GM12878 (cell line): ENCODE data around the gene TSHZ1. TPM values are rescaled to one million over a fixed set of nuclear protein-coding genes. Genes with fewer than 3 reads are reported as not detected.

Source experiments
- ATAC-seq: fragments of 200-7000 bp; cut with Tn5 transposase; 3 replicates; pipeline ENCODE4 v1.9.1; 2020; ENCODE audit warnings: mild to moderate bottlenecking, moderate library complexity
- BruUV-seq: library from RNA; stranded (reverse); fragments of 400-500 nt; replicated peaks from 2 replicates; lab custom pipeline; 2021; lab: Mats Ljungman, UMichigan
- CTCF ChIA-PET: fragments of 300-600 bp; sonication (Branson Sonifier 250); formaldehyde crosslinking; extraction: SDS; loops from one replicate; lab custom pipeline; 2021; ENCODE audit warnings: inconsistent platforms; lab: Yijun Ruan, JAX
- POLR2A ChIA-PET: fragments of 350-600 bp; formaldehyde crosslinking; extraction: SDS; loops from one replicate; lab custom pipeline; 2021; ENCODE audit warnings: inconsistent platforms; lab: Charles Lee
- RAD21 ChIA-PET: fragments of 300-600 bp; sonication (Branson Sonifier 250); formaldehyde crosslinking; loops from one replicate; lab custom pipeline; 2023; ENCODE audit warnings: antibody characterized with exemption; ENCODE audit not compliant: unreplicated experiment; lab: Charles Lee
- SMC1A ChIA-PET: fragments of 300-600 bp; sonication (Branson Sonifier 250); formaldehyde crosslinking; loops from one replicate; lab custom pipeline; 2023; ENCODE audit not compliant: unreplicated experiment, uncharacterized antibody; lab: Charles Lee
- DNase-seq: peaks from one replicate; pipeline ENCODE4 v3.0.0-alpha.2; 2011; ENCODE audit warnings: low read depth, low spot score
- FAIRE-seq: peaks from 3 replicates; lab custom pipeline; 2011; peaks lifted over from hg19 to GRCh38; lab: Jason Lieb, UNC
- H2AFZ ChIP-seq: 2 replicates; pipeline ENCODE4 v1.6.0; 2011; ENCODE audit warnings: low read depth, low read length, control low read depth; ENCODE audit not compliant: control insufficient read depth
- H3K27ac ChIP-seq: 2 replicates; pipeline ENCODE4 v1.5.1; 2011; ENCODE audit warnings: control low read depth; ENCODE audit not compliant: control insufficient read depth, insufficient read depth
- H3K27me3 ChIP-seq, 2 experiments: replicated peaks in 1 of 2; 2 replicates each; pipeline versions ENCODE4 v1.6.0 to v1.6.1; 2011; ENCODE audit warnings: low read length in 1 of 2; ENCODE audit not compliant: control insufficient read depth in 2 of 2, insufficient read depth in 2 of 2
- H3K36me3 ChIP-seq, 2 experiments: 2 replicates each; pipeline ENCODE4 v1.5.1; 2011; ENCODE audit warnings: low read length in 1 of 2; ENCODE audit not compliant: control insufficient read depth in 2 of 2, insufficient read depth in 2 of 2
- H3K4me1 ChIP-seq: 2 replicates; pipeline ENCODE4 v1.6.1; 2011; ENCODE audit warnings: mild to moderate bottlenecking, low read length, moderate library complexity, mixed read lengths; ENCODE audit not compliant: control insufficient read depth, insufficient read depth
- H3K4me2 ChIP-seq: 2 replicates; pipeline ENCODE4 v1.6.0; 2011; ENCODE audit warnings: control low read depth; ENCODE audit not compliant: control insufficient read depth, insufficient read depth
- H3K4me3 ChIP-seq: fragments of 200-600 bp; sonication (generic); 2 replicates; pipeline ENCODE4 v1.5.1; 2016
- H3K79me2 ChIP-seq: 2 replicates; pipeline ENCODE4 v1.6.0; 2011; ENCODE audit warnings: low read length; ENCODE audit not compliant: control insufficient read depth, insufficient read depth
- H3K9ac ChIP-seq: 2 replicates; pipeline ENCODE4 v1.8.0; 2011; ENCODE audit warnings: low read length, control low read depth, mixed read lengths; ENCODE audit not compliant: control insufficient read depth, insufficient read depth
- H3K9me3 ChIP-seq: replicated peaks from 3 replicates; pipeline ENCODE4 v1.5.1; 2011; ENCODE audit warnings: mild to moderate bottlenecking, low read length; ENCODE audit not compliant: control insufficient read depth, insufficient read depth
- H4K20me1 ChIP-seq: 2 replicates; pipeline ENCODE4 v1.6.0; 2011; ENCODE audit not compliant: control insufficient read depth, insufficient read depth
- BMI1 ChIP-seq: fragments of 450-650 bp; IDR thresholded peaks from 2 replicates; pipeline ENCODE4 v1.6.1; 2016; ENCODE audit warnings: mild to moderate bottlenecking, moderate library complexity, borderline replicate concordance
- CHD1 ChIP-seq: IDR thresholded peaks from 2 replicates; pipeline ENCODE4 v1.6.1; 2012; ENCODE audit warnings: low read depth, low read length, improper control_type of control experiment
- E4F1 ChIP-seq: fragments of 450-650 bp; IDR thresholded peaks from 2 replicates; pipeline ENCODE4 v1.6.1; 2018; ENCODE audit warnings: borderline replicate concordance, mild to moderate bottlenecking; ENCODE audit not compliant: partially characterized antibody
- JUND ChIP-seq: IDR thresholded peaks from 2 replicates; pipeline ENCODE4 v1.6.1; 2012; ENCODE audit warnings: low read depth, mild to moderate bottlenecking, low read length, improper control_type of control experiment, moderate library complexity
- MTA3 ChIP-seq: IDR thresholded peaks from 2 replicates; pipeline ENCODE4 v1.6.1; 2012; ENCODE audit warnings: low read length, inconsistent platforms, borderline replicate concordance
- SIX5 ChIP-seq: IDR thresholded peaks from 2 replicates; pipeline ENCODE4 v1.6.1; 2011; ENCODE audit warnings: mild to moderate bottlenecking, low read depth, low read length, moderate library complexity; ENCODE audit not compliant: severe bottlenecking
- SMAD5 ChIP-seq: IDR thresholded peaks from 2 replicates; pipeline ENCODE4 v1.6.1; 2016; ENCODE audit warnings: antibody characterized with exemption, low read depth
- TBL1XR1 ChIP-seq: IDR thresholded peaks from 2 replicates; pipeline ENCODE4 v1.6.1; 2012; ENCODE audit warnings: low read depth, low read length, improper control_type of control experiment
- WGBS: methylation state at CpG from one replicate; pipeline ENCODE4 v1.1.6; 2016; ENCODE audit warnings: low lambda C conversion rate; ENCODE audit not compliant: insufficient replicate concordance, insufficient coverage; ENCODE audit errors: missing lambda C conversion rate; 5-methylcytosine and 5-hydroxymethylcytosine counted together
- in situ Hi-C: fragments of 300-500 bp; cut with MboI; formaldehyde crosslinking; loops from 9 replicates; pipeline ENCODE4 v1.14.3; 2018; ENCODE audit warnings: mixed read lengths
- intact Hi-C: fragments of 100-400 bp; cut with micrococcal nuclease; formaldehyde crosslinking; loops from one replicate; pipeline ENCODE4 v1.14.2; 2022; ENCODE audit not compliant: unreplicated experiment
- polyA plus RNA-seq, 11 experiments: library from polyadenylated mRNA; depleted of rRNA in 4 of 11; unstranded in 6 of 11; stranded (reverse) in 5 of 11; fragments of >200 nt; fragmentation: Nextera tagmentation in 4 of 11; fragmentation: Illumina TruSeq in 1 of 11; extraction: Ambion mirVana in 4 of 11; extraction: Trizol in 1 of 11; gene quantifications; 1 replicate in 1 of 11; 2 replicates in 10 of 11; pipeline versions ENCODE4 v1.2.1 to v1.2.3, GENCODE V29; 2011 to 2016; ENCODE audit warnings: inconsistent platforms in 2 of 11, missing spikeins in 2 of 11, low read depth in 1 of 11
- total RNA-seq, 4 experiments: library from RNA; depleted of rRNA in 3 of 4; stranded (reverse); fragments of >200 nt in 3 of 4; fragmentation: Illumina TruSeq in 1 of 4; extraction: Trizol in 1 of 4; gene quantifications; 2 replicates each; pipeline versions ENCODE4 v1.2.1 to v1.2.3, GENCODE V29; 2013 to 2021
- TF ChIP-seq, protein P1 (sequence below): fragments of 150-350 bp; IDR thresholded peaks from 2 replicates; pipeline ENCODE4 v1.6.1; 2014; ENCODE audit warnings: mild to moderate bottlenecking, low read depth, low read length

TSHZ1 gene
- total and polyA plus RNA-seq, 10 of the 15 experiments (the other 5 are each of a cell fraction or from before 2014, with no cell fraction given), result 2.2 to 15.2 (median 5.1) TPM

- Histone ChIP-seq H3K9me3 (no peaks in the 10 kb centered on the region), H3K27me3 (no peaks in the 10 kb centered on the region), H3K4me1 (no peaks in the 10 kb centered on the region), H3K36me3 (no peaks in the 10 kb centered on the region), H4K20me1 (no peaks in the 10 kb centered on the region), H3K4me2 (no peak overlapping the region), H2AFZ (no peak overlapping the region), H3K27ac (no peak overlapping the region), H3K9ac (no peak overlapping the region), H3K79me2 (no peaks in the 10 kb centered on the region), H3K4me3 (no peak overlapping the region)
- SMC1A ChIA-PET, result interaction anchor here (1.1 to 1.2 kb wide), 2 partner anchors 14 to 16 kb away, joined by 3 read pairs; no protein-coding TSS in a partner anchor
- intact Hi-C loops (no loop called here), in situ Hi-C loops (no loop called here)
- ATAC-seq (no peak), FAIRE-seq (no peak), DNase-seq (no peak)
- no peak for TF ChIP-seq JUND
- no peak for TF ChIP-seq SMAD5
- TF ChIP-seq MTA3, result no peak
- no peak for TF ChIP-seq BMI1
- no peak for TF ChIP-seq SIX5
- TF ChIP-seq CHD1, result no peak
- TF ChIP-seq E4F1, result no peak
- TF ChIP-seq, protein P1, sequence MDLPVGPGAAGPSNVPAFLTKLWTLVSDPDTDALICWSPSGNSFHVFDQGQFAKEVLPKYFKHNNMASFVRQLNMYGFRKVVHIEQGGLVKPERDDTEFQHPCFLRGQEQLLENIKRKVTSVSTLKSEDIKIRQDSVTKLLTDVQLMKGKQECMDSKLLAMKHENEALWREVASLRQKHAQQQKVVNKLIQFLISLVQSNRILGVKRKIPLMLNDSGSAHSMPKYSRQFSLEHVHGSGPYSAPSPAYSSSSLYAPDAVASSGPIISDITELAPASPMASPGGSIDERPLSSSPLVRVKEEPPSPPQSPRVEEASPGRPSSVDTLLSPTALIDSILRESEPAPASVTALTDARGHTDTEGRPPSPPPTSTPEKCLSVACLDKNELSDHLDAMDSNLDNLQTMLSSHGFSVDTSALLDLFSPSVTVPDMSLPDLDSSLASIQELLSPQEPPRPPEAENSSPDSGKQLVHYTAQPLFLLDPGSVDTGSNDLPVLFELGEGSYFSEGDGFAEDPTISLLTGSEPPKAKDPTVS, result no peak
- TF ChIP-seq TBL1XR1, result no peak
- CTCF ChIA-PET, result no interaction called here
- WGBS, result 89% methylated on average over 5 of the region's 5 CpGs
- RAD21 ChIA-PET, result no interaction called here
- POLR2A ChIA-PET, result no interaction called here
- no TSS peak for BruUV-seq
Measured at GRCh38 chr18:75279381-75279780, 68.8 kb downstream of the TSHZ1 start.
